SK-MEL-5 (cell line): ENCODE measurements around the gene PLA2G3. TPM values are rescaled to one million over a fixed set of nuclear protein-coding genes. Genes with fewer than 3 reads are reported as not detected.

ENCODE experiments used
- small RNA-seq, 2 experiments: library from RNA; depleted of rRNA; stranded (forward); fragments of <200 nt; gene quantifications; one replicate each; pipeline ENCODE3, GENCODE V24; 2014
- total RNA-seq: library from RNA; depleted of rRNA; stranded (reverse); fragments of >200 nt; shearing (Covaris generic); gene quantifications from 2 replicates; pipeline ENCODE4 v1.2.3, GENCODE V29; 2014; rRNA removed

PLA2G3 gene
- total RNA-seq, 1 experiment from 2014 or later = 0.03 TPM

Small RNAs within 50 kb of the gene (small RNA-seq; reads per million reads assigned to genes)
- gene MIR3928 = 0 to 0.91 reads per million in 2 experiments

Other genes with a start within 250 kb of the PLA2G3 start
- gene MORC2, start 171.7 kb downstream of the PLA2G3 start, total RNA-seq = 4.4 and 7.3 TPM in 2 replicates
- 37.1 and 44.2 TPM in 2 replicates for gene TUG1, start 171.2 kb downstream of the PLA2G3 start, total RNA-seq
- gene SMTN, start 59.2 kb downstream of the PLA2G3 start, total RNA-seq = 10.1 and 11.4 TPM in 2 replicates
- gene SELENOM, start 32.9 kb downstream of the PLA2G3 start, total RNA-seq = 2.0 and 3.0 TPM in 2 replicates
- 0.19 and 0.26 TPM in 2 replicates for gene INPP5J, start 17.5 kb downstream of the PLA2G3 start, total RNA-seq
- 63.5 and 68.7 TPM in 2 replicates for gene RNF185, start 19.7 kb upstream of the PLA2G3 start, total RNA-seq
- gene LIMK2, start 71.8 kb upstream of the PLA2G3 start, total RNA-seq = 36.6 and 43.9 TPM in 2 replicates
- 2.3 and 2.7 TPM in 2 replicates for gene PIK3IP1, start 152.0 kb upstream of the PLA2G3 start, total RNA-seq
- 23.4 and 25.2 TPM in 2 replicates for gene PATZ1, start 205.8 kb upstream of the PLA2G3 start, total RNA-seq